Measurements from ENCODE around the gene CYTH2. TPM values are rescaled to one million over a fixed set of nuclear protein-coding genes. Genes with fewer than 3 reads are reported as not detected.
"Not testable (repeated sequence)": the region's sequence is repeated elsewhere in the genome, so short reads cannot be mapped to it uniquely, and the experiment has no call there.

CYTH2 gene
- total RNA-seq, 1 donor from 2014 or later, result 37.1 TPM

- intact Hi-C loops (cut with micrococcal nuclease), result no loop called here
- Mint-ChIP-seq H3K27ac (no peak overlapping the region), H3K36me3 (ENCODE audit: low read depth) (peaks cover 4% of the 10 kb centered on the region), H3K4me1 (ENCODE audit: low read depth) (peaks cover 15% of the 10 kb centered on the region), H3K9me3 (no peaks in the 10 kb centered on the region), H3K4me3 (no peak overlapping the region), H3K27me3 (ENCODE audit: insufficient read depth) (no peaks in the 10 kb centered on the region)
- no peak for DNase-seq (ENCODE audit: low spot score)
Measured at GRCh38 chr19:48484247-48484893, 15.2 kb downstream of the CYTH2 start.

GRCh38 chr19:48484931-48485612, 15.9 kb downstream of the CYTH2 start:
- H3K4me3 Mint-ChIP-seq, result no peak overlapping the region
- no peak for DNase-seq (ENCODE audit: low spot score)
- no peak overlapping the region for H3K27ac Mint-ChIP-seq
- H3K36me3 Mint-ChIP-seq (ENCODE audit: low read depth), result peaks cover 2% of the 10 kb centered on the region
- no peaks in the 10 kb centered on the region for H3K27me3 Mint-ChIP-seq (ENCODE audit: insufficient read depth)
- no peaks in the 10 kb centered on the region for H3K9me3 Mint-ChIP-seq
- peaks cover 10% of the 10 kb centered on the region for H3K4me1 Mint-ChIP-seq (ENCODE audit: low read depth)
- intact Hi-C loops (cut with micrococcal nuclease), result no loop called here

- H3K9me3 Mint-ChIP-seq; intact Hi-C loops (cut with micrococcal nuclease); H3K27ac Mint-ChIP-seq; H3K27me3 Mint-ChIP-seq (ENCODE audit: insufficient read depth); H3K4me1 Mint-ChIP-seq (ENCODE audit: low read depth); H3K36me3 Mint-ChIP-seq (ENCODE audit: low read depth); DNase-seq (ENCODE audit: low spot score); H3K4me3 Mint-ChIP-seq: not testable (repeated sequence)
Measured at GRCh38 chr19:48486706-48487105, 17.5 kb downstream of the CYTH2 start.

- H3K4me1 Mint-ChIP-seq (ENCODE audit: low read depth), result peaks cover 17% of the 10 kb centered on the region
- H3K4me3 Mint-ChIP-seq, result no peak overlapping the region
- no peaks in the 10 kb centered on the region for H3K9me3 Mint-ChIP-seq
- no peak overlapping the region for H3K27ac Mint-ChIP-seq
- peaks cover 9% of the 10 kb centered on the region for H3K27me3 Mint-ChIP-seq (ENCODE audit: insufficient read depth)
- no peaks in the 10 kb centered on the region for H3K36me3 Mint-ChIP-seq (ENCODE audit: low read depth)
- intact Hi-C loops (cut with micrococcal nuclease), result no loop called here
- DNase-seq (ENCODE audit: low spot score), result no peak
Measured at GRCh38 chr19:48487544-48487943, 18.4 kb downstream of the CYTH2 start.

GRCh38 chr19:48487948-48488347, 18.8 kb downstream of the CYTH2 start:
- DNase-seq (ENCODE audit: low spot score), result no peak
- Mint-ChIP-seq H3K36me3 (ENCODE audit: low read depth) (no peaks in the 10 kb centered on the region), H3K9me3 (no peaks in the 10 kb centered on the region), H3K27me3 (ENCODE audit: insufficient read depth) (peaks cover 12% of the 10 kb centered on the region), H3K27ac (no peak overlapping the region), H3K4me3 (no peak overlapping the region), H3K4me1 (ENCODE audit: low read depth) (peaks cover 21% of the 10 kb centered on the region)
- intact Hi-C loops (cut with micrococcal nuclease), result loop anchor here (2.0 kb wide), 1 partner anchor 15 kb away; no protein-coding TSS in a partner anchor

GRCh38 chr19:48488478-48488877, 19.3 kb downstream of the CYTH2 start:
- DNase-seq (ENCODE audit: low spot score); H3K36me3 Mint-ChIP-seq (ENCODE audit: low read depth); H3K9me3 Mint-ChIP-seq; H3K4me3 Mint-ChIP-seq; H3K27ac Mint-ChIP-seq: not testable (repeated sequence)
- Mint-ChIP-seq H3K27me3 (ENCODE audit: insufficient read depth) (peaks cover 12% of the 10 kb centered on the region), H3K4me1 (ENCODE audit: low read depth) (peaks cover 21% of the 10 kb centered on the region)
- intact Hi-C loops (cut with micrococcal nuclease), result loop anchor here (2.0 kb wide), 1 partner anchor 14 kb away; no protein-coding TSS in a partner anchor

- no peak overlapping the region for H3K4me3 Mint-ChIP-seq
- H3K27me3 Mint-ChIP-seq (ENCODE audit: insufficient read depth), result peaks cover 20% of the 10 kb centered on the region
- no peaks in the 10 kb centered on the region for H3K36me3 Mint-ChIP-seq (ENCODE audit: low read depth)
- peak; percentile 72 for DNase-seq (ENCODE audit: low spot score)
- H3K4me1 Mint-ChIP-seq (ENCODE audit: low read depth), result peaks cover 27% of the 10 kb centered on the region
- no peaks in the 10 kb centered on the region for H3K9me3 Mint-ChIP-seq
- intact Hi-C loops (cut with micrococcal nuclease), result loop anchor here (1.0 to 5.0 kb wide), 5 partner anchors 13 to 223 kb away; partner anchors contain the start of genes SYNGR4 and TMEM143
- no peak overlapping the region for H3K27ac Mint-ChIP-seq
Measured at GRCh38 chr19:48489608-48490216, 20.5 kb downstream of the CYTH2 start.

GRCh38 chr19:48490981-48491792, 22.0 kb downstream of the CYTH2 start:
- peaks cover 27% of the 10 kb centered on the region for H3K4me1 Mint-ChIP-seq (ENCODE audit: low read depth)
- no peak for DNase-seq (ENCODE audit: low spot score)
- no peaks in the 10 kb centered on the region for H3K36me3 Mint-ChIP-seq (ENCODE audit: low read depth)
- no peaks in the 10 kb centered on the region for H3K9me3 Mint-ChIP-seq
- H3K4me3 Mint-ChIP-seq, result peak overlapping the region; percentile 39
- intact Hi-C loops (cut with micrococcal nuclease), result loop anchor here (1.0 to 5.0 kb wide), 4 partner anchors 117 to 321 kb away; partner anchors contain the start of genes LIG1, SYNGR4, TMEM143 and ZSWIM9
- no peak overlapping the region for H3K27ac Mint-ChIP-seq
- H3K27me3 Mint-ChIP-seq (ENCODE audit: insufficient read depth), result peaks cover 21% of the 10 kb centered on the region

- Mint-ChIP-seq H3K27me3 (ENCODE audit: insufficient read depth) (peaks cover 21% of the 10 kb centered on the region), H3K4me3 (peak overlapping the region; percentile 39)
Measured at GRCh38 chr19:48491793-48492123, 22.6 kb downstream of the CYTH2 start.

GRCh38 chr19:48492925-48493717, 24.0 kb downstream of the CYTH2 start:
- Mint-ChIP-seq H3K9me3 (no peaks in the 10 kb centered on the region), H3K27ac (peak overlapping the region; percentile 29), H3K27me3 (ENCODE audit: insufficient read depth) (peaks cover 21% of the 10 kb centered on the region), H3K4me1 (ENCODE audit: low read depth) (peaks cover 27% of the 10 kb centered on the region), H3K36me3 (ENCODE audit: low read depth) (no peaks in the 10 kb centered on the region), H3K4me3 (peak overlapping the region; percentile 68)
- intact Hi-C loops (cut with micrococcal nuclease), result loop anchor here (1.0 to 5.0 kb wide), 10 partner anchors 9 to 245 kb away; partner anchors contain the start of genes CYTH2, SYNGR4 and TMEM143
- DNase-seq (ENCODE audit: low spot score), result peak; percentile 82

More at GRCh38 chr19:48491793-48492123, 22.6 kb downstream of the CYTH2 start:
- H3K36me3 Mint-ChIP-seq (ENCODE audit: low read depth), result no peaks in the 10 kb centered on the region
- no peak overlapping the region for H3K27ac Mint-ChIP-seq
- peaks cover 27% of the 10 kb centered on the region for H3K4me1 Mint-ChIP-seq (ENCODE audit: low read depth)
- no peaks in the 10 kb centered on the region for H3K9me3 Mint-ChIP-seq
- intact Hi-C loops (cut with micrococcal nuclease), result loop anchor here (1.0 to 5.0 kb wide), 4 partner anchors 129 to 321 kb away; partner anchors contain the start of genes LIG1, SYNGR4, TMEM143 and ZSWIM9
- DNase-seq (ENCODE audit: low spot score), result no peak

- H3K27ac Mint-ChIP-seq, result peak overlapping the region; percentile 12
- no peaks in the 10 kb centered on the region for H3K36me3 Mint-ChIP-seq (ENCODE audit: low read depth)
- intact Hi-C loops (cut with micrococcal nuclease), result loop anchor here (1.0 to 5.0 kb wide), 10 partner anchors 8 to 244 kb away; partner anchors contain the start of genes CYTH2, SYNGR4 and TMEM143
- no peak for DNase-seq (ENCODE audit: low spot score)
- peak overlapping the region; percentile 79 for H3K4me3 Mint-ChIP-seq
- H3K27me3 Mint-ChIP-seq (ENCODE audit: insufficient read depth), result peaks cover 21% of the 10 kb centered on the region
- H3K9me3 Mint-ChIP-seq, result no peaks in the 10 kb centered on the region
- H3K4me1 Mint-ChIP-seq (ENCODE audit: low read depth), result peaks cover 27% of the 10 kb centered on the region
Measured at GRCh38 chr19:48493718-48494401, 24.7 kb downstream of the CYTH2 start.

Data from activated T-helper 1 cell treated with anti-CD3 and anti-CD28 coated beads, Interleukin-12 subunit alpha, Interleukin-12 subunit beta, Interleukin-2, Interleukin-4 antibody, amounts not matched to agents 30 ng/mL and 10 ng/mL and 1 ng/mL, durations not matched to agents 14 hours and 24 hours and 36 hours (primary cell).